CD4-positive, alpha-beta T cell treated with Interleukin-15 for 4 hours (primary cell): Measurements from ENCODE around the gene ARHGAP19.

ENCODE experiments used
- DNase-seq: peaks from one replicate; pipeline ENCODE4 v3.0.0-alpha.2; 2020; ENCODE audit warnings: low spot score

The ARHGAP19 gene

DNA sequence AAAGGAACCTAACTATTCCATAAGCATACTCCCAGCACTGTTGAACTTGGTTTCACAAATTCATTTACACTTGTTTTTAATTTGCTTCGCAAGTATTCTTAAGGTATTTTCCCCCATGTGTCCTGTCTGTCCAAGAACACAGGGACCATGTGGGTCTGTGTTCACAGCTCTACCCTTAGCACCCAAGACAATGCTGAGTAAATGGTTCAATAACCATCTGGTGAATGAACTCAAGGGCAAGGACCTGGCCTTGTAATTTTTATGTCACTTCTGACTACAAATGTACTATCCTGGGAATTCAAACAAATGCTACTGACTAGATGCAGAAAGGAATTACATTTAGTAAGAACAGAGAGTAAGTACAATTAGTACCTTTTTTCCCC, 63.7 kb downstream of the ARHGAP19 start:
- no peak for DNase-seq

DNA sequence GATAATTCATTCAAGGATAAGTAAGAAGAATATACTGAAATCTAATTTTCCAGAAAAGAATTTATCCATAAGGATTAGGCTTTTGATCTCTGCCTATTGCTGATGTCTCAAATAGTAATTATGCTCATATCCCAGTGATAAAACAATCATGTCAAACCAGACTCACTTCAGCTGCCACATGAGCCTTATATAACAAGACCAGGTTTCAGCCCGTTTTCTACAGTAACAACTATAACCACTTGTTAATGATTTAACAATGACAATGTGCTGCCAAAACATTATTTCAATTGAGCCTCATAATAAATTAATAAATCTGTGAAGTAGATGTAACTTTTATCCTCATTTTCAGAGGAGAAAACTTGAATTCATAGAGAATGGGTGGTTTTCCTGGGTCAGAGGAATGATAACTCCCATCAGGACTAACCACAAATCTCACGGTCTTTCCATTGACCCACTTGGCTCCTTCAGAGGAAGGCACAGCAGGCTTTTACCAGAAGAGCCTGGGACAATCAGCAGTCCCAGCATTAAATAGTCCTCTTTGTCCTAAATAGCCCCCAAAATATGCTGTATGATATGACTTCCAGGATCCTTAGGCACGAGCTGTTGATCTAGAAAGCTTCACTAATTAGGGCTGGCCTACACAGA, 64.2 kb downstream of the ARHGAP19 start:
- no peak for DNase-seq

DNA sequence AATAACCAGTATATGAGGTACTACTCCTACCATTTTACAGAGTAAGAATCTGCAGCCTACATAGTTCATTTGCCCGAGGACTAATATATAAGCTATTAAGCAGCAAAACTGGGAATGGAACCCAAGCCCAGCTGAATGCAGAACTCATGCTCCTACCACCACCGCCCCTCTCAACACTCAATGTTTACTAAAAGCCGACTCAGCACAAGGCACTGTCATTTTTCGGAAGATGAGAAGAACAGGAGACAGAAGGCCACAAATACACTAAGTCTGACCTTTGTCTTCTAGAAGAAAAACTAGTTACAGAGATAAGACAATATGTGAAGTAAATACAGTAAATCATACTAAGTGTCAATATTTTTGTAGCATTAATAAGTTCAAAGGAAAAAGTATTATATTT, 66.0 kb downstream of the ARHGAP19 start:
- DNase-seq: no peak

DNA sequence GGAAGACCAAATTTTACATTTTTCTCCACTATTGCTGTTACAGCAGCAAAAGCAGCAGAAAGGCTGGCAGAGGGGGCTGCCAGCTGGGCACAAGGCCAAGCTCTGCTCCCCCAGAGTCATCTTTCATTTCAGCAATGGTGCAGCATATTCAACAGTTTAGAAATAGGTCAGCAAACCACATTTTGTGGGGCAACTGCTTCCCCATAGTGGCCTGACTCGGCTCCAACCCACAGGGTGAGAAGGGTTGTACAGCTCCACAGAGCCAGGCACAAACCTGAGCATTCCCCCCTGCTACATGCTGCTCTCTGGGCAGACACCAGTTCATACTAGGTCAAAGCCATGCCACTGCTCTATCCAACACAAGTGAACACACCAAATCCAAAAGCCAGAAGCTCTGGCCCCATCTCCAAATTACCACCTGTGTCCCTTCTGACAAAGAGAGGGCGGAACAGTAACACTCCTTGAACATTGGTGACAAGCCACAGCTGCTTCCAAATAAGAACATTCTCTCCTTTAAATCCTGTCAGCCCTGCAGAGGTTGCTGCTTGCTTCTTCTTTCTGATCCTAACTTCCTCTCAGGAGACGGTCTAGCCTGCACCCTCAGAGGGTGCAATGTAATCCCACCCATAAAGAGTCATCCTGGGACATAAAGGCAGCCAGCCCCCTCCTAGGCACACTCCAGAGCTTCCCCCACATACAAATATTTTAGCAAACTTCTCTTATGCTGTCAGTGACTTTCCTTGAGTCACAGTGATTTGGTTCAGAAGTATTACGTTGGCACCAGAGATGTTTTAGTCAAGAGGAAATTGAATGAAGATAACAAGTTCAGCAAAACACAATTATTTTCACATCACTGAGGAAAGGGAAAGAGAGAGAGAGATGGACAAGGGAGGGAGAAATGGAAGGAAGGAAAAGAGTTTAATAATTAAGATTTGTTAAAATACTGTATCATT, 67.7 kb downstream of the ARHGAP19 start:
- DNase-seq: no peak

DNA sequence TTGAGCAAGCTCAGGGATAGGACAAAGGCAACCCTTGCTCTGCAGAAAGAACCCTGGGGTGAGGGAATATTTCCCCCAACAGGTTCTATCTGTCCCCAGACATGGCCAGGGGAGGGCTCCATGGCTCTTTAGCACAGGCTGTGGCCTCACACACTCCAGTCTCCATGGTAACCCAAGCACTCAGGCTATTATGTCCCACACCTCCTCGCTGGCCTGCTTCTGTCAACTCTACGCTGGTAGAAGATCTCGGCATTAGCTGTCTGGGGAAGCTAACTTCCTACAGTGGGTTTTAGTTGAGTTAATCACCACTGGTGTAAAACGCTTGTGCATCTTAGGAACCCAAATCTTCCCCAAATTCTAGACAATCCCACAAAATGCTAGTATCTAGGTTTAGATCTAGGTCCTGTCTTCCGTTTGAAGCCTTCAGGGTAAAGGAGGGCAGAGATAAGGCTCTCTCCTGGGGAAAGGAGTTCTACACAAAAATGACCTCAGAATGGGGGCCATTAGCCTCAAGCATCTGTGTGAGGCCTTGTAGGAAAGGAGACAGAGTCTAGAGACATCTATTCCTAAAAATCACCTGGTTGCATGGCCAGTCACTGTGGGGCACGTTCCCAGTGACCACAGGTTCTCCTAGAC, 70.0 kb downstream of the ARHGAP19 start:
- DNase-seq: no peak

DNA sequence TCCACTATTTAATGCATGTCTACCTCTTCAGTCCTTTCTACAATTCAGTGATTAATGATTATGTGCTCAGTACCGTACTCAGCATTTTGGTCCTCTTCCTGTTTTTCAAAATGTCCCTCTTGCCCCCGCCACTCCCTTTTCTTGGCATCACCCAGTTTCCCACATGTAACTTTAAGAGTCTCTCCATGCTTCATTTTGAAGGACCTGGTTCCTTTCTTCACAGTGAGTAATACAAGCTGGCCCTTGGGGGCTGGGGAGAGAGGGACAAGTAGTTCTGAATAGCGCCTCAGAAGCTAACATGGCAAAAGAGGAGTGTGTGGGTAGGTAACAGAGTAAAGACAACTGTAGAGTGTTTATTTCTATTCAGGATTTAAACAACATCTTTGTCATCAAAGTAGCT, 72.1 kb downstream of the ARHGAP19 start:
- no peak for DNase-seq

DNA sequence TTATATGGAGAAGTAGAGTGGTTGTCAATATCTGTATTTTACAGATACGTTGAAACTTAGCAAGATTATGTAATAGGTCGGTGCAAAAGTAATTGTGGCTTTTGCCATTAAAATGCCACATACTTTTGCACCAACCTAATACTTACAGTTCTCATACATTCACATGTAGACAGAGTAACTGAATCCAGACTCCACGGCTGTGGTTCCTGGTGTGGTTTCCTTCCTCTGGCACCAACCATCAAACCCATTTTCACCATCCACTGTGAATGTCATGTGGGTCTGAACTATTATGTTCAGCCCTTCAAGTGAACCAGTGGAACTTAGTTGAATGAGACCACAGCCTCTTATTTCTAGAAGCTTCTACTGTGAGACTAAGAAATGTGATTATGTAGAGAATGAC, 75.1 kb downstream of the ARHGAP19 start:
- DNase-seq: no peak

DNA sequence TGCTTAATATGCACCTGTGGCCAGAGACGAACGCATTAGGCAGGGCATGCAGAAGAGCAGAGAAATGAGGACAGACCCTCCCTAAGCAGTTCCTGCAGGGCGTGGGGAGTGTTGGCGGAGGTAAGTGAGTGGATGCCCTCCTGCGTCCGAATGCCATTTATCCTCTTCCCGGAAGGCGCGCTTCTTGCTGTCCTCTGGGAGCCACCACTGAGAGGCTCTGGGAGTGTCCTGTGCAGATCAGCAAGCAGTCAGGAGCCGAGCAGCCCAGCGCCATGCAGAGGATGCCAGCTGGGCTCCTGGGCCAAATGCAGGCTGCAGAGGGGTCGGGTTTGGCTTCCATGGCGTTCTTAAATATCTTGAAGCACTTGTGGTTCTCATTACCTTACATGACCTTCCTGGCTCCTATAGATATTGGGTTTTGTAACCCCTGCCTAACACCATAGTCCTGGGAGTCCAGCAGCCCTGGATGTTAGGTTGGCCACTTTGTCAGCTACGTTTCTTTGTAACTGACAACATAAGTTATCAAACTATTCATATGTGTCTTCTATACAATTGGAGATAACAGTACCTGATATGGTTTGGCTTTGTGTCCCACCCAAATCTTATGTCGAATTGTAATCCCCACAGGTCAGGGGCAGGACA, 76.7 kb downstream of the ARHGAP19 start:
- no peak for DNase-seq

DNA sequence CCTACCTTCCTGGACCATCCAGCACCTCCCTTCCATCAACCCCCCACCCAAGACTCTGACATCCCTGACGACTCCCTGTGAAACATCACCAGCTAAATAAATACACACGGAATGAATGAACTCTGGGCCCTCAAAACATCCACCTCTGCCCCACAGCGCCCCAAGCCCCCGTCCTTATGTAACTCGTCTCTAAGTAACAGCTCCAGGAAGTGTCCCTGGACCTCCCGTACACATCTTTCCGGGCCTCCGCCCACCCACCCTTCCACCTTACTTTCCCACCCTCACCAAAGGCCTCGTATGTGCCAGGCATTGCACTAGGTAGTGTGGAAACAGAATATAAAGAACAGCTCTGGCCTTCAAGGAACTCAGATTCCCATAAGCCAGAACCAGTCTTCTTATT, 79.0 kb downstream of the ARHGAP19 start:
- no peak for DNase-seq

DNA sequence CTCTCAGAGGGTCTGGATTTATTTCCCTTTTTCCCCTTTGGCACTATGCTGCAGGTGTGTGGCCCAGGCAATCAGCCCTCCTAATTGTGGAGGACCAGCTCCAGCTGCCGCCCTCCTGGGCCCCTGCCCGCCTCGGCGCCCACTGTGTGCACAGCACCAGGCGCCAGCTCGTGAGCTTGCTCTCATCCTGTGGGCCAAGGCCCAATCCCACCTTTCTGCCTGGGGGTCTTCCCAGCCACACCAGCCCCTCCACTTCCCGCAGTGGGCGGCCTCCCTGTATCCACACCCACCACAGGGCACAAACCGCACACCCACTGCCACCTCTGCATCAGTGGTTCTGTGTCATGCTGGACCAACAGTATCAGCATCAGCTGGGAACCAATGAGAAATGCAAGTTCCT, 81.2 kb downstream of the ARHGAP19 start:
- no peak for DNase-seq

DNA sequence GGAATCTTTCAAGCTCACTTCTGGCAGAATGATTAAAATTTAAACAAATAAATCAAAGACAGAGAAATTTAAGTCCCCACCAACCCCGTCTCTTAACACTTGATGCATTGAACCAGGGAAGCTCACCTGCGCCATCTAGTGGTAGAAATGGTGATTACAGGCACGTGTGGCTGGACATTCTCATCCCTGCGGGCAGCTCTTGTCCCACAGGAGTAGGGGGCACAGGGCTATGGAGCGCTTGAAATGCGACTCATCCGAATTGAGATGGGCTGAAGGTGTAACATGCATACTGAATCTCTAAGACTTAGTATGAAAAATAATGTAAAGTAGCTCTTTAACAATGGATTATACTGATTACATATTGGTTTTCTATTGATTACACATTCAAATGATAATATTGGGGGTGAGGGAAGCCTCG, 81.9 kb downstream of the ARHGAP19 start:
- peak; percentile 65 for DNase-seq

DNA sequence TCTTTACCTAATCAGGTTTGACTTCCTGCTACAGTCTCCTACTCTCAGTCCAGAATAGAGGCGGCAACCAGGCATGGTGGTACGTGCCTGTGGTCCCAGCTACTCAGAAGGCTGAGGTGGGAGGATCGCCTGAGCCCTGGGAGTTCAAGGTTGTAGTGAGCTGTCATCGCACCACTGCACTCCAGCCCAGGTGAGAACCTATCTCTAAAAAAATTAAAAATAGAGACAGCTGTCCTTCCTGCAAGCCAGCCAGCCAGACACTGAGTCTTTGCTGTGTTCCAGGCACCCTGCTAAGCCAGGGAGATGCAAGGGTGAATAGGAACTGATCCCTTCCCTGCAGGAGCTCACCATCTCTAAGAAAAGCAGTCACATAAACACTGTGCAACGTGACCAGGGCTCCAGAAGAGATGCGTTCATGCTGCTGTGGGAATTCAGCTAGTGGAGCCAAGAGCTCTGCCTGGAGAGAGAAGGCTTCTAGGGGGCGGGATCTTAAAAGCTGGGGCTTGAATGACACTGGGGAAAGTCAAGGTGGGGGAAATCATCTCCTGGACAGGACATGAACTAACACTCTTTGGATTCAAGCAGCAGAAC, 84.6 kb downstream of the ARHGAP19 start:
- DNase-seq: no peak

DNA sequence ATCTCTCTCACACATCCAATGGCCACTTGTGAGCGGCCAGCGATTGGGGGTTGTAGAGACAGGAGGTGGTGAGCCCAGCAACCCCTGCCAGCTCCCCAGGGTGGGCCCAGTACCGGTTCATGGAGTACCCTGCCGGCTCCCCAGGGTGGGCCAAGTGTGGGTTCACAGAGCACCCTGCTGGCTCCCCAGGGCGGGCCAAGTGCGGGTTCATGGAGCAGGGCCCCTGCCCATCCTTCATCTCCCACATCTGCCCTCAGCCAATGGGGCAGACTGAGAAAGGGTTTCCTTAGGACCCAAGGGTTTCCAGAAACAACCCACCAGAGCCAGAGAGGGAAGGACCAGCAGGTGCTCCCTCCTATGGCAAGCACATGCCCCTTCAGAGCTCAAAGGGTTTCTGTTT, 85.3 kb downstream of the ARHGAP19 start:
- DNase-seq: no peak

DNA sequence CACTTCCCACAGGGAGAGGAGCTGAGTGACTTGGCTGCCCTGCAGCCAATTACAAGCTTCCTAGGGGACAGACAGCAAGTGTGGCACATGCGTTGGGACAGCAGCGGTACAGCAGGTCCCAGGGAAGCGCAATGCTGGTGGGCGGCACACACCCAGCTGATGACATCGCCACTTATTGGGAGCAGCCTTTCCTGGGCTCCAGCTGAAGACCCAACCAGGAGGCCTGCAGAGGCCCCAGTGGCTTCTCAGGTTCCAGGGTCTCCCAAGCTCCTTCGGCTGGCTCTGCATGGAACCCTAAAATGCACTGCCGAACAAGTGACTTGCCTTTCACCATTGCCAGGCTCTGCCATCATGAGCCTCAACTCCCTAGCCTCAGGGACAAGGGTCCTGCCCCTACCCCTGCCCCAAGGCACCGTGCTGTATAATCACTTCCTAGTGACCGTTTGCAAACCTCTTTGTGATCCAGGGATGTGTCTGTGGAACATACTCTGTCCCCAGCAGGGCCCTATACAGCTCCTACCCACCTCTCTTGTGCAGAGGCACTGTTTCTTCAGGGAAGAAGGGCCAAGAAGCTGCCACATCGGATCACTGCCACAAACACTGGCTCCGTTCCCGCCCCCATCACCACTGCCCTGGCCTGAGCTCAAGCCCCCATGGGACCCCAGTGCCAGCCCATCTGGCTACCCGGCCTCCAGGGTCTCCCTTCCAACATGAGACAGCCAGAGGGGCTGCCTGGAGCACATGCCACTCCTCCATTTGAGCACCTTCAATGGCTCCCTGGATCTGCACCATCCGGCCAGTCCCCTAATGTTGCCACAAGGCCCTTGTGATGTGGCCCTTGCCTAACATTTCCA, 87.4 kb downstream of the ARHGAP19 start:
- DNase-seq: no peak

DNA sequence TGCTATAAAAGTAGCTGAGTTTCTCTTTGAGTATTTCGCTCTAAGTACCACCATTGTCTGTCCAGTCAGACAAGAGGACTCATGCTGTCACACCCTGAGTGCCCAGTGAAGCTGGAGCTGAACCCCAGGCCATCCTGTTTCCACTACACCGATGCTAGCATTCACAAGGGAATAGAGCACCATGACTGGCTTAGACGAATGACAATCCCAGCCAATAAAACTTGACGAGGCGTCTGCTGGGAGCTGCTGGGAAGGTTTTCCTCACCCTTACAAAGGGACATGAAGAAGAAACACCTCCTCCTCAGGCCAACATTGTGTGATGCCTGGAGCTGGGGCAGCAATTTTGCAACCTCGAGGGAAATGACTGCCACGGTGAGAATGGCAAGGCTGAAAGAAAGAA, 89.2 kb downstream of the ARHGAP19 start:
- no peak for DNase-seq

DNA sequence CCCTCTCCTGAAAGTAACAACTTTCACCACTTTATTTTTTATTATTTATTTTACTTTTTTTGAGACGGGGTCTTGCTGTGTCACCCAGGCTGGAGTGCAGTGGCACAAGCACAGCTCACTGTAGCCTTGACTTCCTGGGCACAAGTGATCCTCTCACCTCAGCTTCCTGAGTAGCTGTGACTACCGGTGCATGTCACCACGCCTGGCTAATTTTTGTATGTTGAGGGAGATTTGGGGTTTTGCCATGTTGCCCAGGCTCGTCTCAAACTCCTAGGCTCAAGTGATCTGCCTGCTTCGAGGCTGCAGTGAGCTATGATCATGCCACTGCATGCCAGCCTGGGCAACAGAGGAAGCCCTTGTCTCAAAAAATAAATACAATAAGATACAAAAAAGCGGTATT, 91.8 kb downstream of the ARHGAP19 start:
- DNase-seq: no peak

DNA sequence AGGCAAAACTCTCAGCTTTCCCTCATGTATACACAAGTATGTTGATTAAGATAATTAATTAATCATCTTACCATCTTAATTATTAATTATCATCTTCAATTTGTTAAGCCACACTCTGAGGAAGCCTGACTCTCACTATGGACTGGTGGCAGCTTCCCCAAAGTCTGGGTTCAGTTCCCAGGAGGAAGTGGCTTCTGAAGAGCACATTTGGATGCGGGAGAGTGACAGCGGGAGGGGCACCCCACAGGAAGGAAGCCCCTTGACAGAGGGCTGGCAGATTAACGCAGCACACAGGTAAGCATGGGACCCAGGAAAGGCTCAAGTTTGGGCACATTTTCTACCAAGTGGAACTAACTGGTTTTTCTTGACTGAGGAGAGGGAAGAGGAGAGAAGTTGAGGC, 93.3 kb downstream of the ARHGAP19 start:
- DNase-seq: no peak

DNA sequence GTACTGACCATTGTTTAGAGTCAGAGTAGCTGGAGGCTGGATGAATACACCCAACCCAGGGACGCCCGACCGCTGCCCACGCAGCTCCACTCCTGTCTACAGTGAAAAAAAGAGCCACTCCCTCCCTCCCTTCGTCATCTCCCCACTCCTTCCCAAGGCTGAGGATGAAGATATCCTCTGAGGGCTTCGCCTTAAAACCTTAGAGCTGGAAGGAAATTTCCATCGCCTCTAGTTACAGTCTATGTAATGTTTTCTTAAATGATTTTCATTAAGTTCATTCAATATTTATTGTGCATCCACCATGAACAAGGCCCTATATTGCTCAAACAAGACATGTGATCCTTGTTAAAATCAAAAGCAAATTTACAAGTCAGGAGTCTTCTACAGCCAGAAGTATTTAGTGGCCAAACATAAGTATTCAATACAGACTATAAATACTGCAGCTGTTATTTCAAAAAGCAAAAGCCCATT, 95.4 kb downstream of the ARHGAP19 start:
- DNase-seq: no peak

DNA sequence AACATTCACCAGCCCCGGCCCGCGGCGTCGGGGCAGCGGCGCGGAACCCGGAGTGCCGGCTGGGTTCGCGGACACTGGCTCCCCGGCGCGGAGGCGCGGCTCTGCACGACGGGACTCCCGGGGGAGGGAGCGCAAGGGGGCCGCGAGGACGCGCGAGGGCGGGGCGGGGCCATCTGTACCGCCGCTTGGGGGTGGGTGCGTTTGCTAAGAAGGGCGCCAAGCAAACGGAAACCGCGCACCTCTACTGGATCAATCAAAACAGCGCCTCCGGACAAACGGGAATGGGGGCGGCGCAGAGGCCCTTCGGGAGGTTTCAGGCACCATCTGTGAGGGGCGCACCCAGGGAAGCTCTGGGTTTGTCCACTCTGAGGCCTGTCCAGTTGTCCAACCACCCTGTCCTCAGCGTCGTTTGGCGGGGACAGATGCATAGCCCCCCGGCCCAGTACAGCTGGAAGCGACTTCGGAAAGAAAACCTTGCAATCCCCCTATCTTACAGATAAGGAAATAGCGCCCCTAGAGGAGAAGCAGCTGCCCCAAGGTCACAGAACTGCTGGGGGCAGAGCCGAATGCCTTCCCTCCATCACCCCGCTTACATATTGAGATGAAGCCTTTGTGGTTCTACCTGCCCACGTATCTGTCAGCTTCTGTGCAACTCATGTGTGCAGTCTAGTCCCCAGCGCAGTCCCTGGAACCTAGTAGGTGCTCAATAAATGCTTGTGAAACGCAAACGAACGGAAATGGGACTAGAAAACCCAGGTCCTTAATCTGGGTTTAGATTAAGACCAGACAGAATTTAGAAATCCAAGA, 96.0 kb downstream of the ARHGAP19 start:
- peak; percentile 73 for DNase-seq

DNA sequence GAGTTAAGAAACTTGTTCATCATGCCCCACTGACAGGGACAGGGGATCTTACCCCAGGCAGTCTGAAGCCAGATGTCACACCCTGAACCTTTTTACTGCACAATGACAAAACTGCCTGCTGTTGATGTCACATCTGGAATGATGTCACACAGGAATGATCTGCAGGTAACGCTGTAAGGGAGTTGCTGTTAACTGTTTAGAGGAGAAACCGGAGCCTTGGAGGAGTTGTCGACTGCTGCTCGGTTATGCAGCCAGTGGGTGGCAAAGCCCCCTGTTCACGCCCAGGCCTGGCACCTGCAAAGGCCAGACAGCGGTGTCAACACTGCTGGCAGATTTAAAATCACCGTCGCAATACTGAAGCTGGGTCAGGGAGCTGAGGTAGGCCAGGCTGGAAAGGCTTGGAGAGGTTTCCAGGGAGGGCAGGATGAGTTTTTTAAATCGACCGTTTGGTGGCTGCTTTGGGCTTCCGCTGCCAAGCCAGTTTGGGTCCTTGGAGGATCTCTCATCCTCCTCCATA, 96.7 kb downstream of the ARHGAP19 start:
- no peak for DNase-seq
